Activated CD8-positive, alpha-beta memory T cell treated with anti-CD3 and anti-CD28 coated beads, Interleukin-2, amount 50 U/mL, for 24 hours (primary cell): ENCODE measurements around the gene DRD2.

Experiments
- DNase-seq: peaks from one replicate; pipeline ENCODE4 v3.0.0-alpha.2; 2020; ENCODE audit errors: extremely low read depth

Gene DRD2

DNA sequence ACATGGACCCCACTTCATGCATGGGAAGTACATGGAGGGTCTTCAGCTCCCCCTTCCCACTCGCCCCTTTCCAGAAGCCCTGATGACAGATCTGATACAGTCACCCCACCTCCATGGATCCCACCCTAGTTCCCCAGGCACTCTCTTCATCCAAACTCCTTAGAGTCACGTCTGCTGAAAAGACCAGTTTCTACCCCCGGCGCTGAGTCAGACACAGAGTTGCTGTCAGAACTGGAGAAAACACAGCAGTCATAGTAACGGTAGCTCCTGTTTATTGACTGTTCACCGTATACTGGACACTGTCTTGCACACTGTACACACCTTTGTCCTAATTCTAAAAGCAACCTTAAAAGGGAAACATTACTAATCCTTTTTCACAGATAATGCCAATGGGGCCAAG lies 29.1 kb downstream of the DRD2 start:
- no peak for DNase-seq

- no peak for DNase-seq
Observed at GRCh38 chr11:113444502-113445123, 30.6 kb downstream of the DRD2 start.

DNA sequence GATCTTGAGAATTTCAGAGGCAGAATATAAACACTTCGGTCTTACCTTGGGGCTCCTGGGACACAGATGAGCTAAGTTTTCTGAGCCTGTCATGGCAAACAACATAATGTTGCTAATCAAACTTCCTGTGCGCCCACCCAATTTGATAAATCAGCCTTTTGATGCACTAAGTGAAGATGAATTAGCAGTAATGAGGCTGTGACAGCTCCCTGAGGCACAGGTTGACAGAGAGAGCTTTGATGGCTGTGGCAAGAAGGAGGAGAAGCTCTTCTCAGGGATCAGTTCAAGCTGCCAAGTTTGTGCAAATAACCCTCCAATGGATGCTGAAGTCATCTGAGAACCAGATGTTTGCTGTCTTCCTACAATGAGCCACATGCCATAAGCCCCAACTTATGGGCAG lies 34.4 kb downstream of the DRD2 start:
- no peak for DNase-seq

DNA sequence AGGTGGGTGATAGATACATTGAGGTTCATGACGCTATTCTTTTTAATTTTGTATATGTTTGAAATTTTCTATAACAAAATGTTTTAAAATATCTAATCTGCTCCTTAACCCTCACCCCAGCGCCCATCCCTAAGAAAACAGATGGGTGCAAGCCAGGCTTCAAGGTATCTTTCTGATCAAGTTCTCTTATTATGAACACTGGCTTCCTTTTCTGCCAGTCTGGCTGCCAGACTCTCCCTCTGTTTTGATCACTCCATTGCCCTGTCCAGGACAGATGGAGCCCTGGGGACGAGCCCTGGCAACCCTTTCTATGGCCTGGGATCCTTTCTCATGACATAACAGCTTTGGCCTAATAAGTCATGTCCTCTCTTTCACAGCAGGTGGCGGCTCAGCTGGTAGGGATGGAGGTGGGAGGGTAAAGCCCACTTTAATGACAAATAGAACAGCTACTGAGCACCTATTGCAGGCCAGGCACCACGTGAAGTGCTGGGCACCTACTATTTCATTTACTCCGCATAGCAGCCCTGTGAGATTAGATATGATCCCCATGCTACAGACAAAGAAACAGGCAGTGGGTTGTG lies 38.4 kb downstream of the DRD2 start:
- no peak for DNase-seq

DNA sequence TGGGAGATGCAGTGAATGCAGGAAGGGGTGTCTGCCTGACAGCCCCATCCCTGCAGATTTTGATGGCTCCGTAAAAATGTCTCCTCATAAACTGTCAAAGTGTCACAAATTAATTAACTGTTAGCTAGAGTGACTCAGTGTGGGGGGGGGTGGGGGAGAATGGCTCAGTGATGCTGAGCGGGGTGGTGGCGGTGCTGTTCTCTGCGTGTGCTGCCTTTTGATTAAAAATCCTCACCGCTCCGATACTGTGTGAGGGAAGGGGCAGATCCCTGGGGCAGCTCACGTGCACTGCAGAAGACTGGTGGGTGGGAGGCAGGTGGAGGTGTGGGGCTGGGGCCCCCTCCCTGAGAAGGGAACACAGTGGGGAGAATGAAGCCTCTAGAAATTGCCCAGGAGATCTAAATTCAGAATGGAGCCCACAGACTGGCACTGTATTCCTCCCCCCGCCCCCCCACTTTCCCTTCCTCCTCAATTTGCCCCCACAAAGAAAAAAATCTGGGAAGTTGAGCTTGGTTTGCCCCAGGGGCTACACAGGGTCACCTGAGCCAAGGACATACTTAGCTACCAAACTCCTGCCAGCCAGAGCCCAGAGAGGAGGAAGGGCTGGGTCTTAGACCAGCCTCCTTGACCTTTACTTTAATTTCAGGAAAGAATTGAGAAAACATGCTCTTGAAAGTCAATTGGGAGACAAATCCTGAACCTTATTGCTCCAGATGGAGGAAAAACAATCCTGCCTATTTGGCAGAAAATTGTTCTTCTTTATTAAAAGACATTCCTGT lies 39.8 kb downstream of the DRD2 start:
- no peak for DNase-seq

- no peak for DNase-seq
Observed at GRCh38 chr11:113431746-113432145, 43.5 kb downstream of the DRD2 start.

- DNase-seq, result no peak
Observed at GRCh38 chr11:113426686-113427085, 48.5 kb downstream of the DRD2 start.

- DNase-seq, result no peak
Observed at GRCh38 chr11:113420808-113421207, 54.4 kb downstream of the DRD2 start.

GRCh38 chr11:113419454-113420003 lies 55.7 kb downstream of the DRD2 start:
- DNase-seq, result no peak

- DNase-seq, result no peak
Observed at GRCh38 chr11:113417428-113417827, 57.8 kb downstream of the DRD2 start.

DNA sequence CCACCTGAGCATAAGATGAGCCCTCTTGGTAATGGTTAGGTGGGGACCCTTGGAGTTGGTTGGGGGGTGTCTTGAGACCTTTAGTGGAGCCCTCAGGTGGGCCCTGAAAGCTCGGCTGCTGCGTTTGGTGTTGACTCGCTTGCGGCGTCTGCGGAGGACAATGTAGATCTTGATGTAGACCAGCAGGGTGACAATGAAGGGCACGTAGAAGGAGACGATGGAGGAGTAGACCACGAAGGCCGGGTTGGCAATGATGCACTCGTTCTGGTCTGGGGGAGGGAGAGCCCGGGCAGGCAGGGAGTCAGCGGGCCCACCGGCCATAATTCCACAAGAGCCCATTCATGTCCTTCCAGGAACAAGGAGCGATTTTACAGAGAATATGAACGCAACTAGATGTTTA lies 59.9 kb downstream of the DRD2 start:
- no peak for DNase-seq

GRCh38 chr11:113412675-113413074 lies 62.5 kb downstream of the DRD2 start:
- no peak for DNase-seq

GRCh38 chr11:113411536-113411935 lies 63.7 kb downstream of the DRD2 start:
- no peak for DNase-seq

DNA sequence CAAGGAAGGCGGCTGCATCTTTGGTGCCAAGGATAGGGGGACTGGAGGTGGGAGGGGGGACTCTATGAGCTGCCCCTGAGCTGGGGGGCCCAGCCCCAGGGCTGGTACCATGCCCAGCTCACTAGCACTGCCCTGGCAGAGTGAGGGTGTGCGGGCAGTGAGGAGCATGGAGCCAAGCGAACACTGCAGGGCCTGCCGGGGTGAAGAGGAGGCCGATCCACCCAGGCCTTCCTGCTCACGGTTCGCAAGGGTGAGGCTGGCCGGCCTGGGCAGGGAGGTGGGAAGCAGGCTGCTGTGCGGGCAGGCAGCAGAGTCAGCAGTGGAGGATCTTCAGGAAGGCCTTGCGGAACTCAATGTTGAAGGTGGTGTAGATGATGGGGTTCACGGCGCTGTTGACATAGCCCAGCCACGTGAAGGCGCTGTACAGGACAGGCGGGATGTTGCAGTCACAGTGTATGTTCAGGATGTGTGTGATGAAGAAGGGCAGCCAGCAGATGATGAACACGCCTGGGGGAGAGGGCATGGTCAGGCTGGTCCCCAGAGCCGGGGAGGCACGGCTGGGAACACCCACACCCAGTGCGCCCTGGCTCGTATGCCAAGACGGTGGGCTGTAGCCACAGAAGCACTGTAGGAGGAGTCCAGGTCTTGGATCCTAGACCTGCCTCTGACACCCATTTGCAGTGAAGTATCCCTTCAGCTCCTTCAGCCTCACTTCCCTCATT lies 64.6 kb downstream of the DRD2 start:
- DNase-seq, result no peak

DNA sequence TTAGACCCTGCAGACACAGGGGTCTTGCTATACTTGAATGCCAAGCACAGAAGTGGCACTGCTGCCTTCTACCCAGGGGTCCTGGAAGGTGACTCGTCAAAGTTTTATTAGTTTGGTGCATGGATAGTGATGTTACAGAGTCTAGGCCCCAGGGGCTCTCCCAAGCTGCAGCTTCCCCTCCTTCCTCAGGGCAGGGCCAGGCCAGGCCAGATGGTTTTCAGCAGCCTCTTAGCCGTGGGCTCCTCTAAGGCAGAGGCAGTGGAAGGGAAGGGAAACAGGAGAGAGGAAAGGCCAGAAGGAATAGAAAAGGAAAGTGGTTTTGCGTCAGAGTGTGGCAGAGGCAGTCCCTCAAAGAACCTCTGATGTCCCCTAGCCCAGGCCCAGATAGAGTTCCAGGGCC lies 65.7 kb downstream of the DRD2 start:
- no peak for DNase-seq

GRCh38 chr11:113408887-113409286 lies 66.3 kb downstream of the DRD2 start:
- DNase-seq, result no peak

- DNase-seq, result no peak
Observed at GRCh38 chr11:113408206-113408605, 67.0 kb downstream of the DRD2 start.

DNA sequence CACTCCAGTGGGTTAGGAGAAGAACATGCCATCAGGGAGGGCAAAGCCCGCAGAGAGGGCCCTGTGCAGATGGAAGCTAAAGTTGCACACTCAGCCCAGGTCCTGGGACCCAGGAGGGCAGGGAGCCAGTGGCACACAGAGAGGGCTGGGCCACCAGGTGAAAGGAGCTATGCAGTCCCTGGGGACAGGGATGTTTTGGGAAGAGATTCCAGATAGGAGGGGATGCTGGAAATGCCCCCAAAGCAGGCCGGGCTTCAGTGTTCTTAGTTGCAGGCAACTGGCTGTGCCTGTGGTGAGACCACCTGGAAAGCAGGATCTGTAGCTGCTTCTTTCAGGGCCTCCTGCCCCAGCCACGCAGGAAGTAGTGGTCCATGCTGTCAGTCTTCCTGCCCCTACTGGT lies 68.0 kb downstream of the DRD2 start:
- DNase-seq, result no peak

DNA sequence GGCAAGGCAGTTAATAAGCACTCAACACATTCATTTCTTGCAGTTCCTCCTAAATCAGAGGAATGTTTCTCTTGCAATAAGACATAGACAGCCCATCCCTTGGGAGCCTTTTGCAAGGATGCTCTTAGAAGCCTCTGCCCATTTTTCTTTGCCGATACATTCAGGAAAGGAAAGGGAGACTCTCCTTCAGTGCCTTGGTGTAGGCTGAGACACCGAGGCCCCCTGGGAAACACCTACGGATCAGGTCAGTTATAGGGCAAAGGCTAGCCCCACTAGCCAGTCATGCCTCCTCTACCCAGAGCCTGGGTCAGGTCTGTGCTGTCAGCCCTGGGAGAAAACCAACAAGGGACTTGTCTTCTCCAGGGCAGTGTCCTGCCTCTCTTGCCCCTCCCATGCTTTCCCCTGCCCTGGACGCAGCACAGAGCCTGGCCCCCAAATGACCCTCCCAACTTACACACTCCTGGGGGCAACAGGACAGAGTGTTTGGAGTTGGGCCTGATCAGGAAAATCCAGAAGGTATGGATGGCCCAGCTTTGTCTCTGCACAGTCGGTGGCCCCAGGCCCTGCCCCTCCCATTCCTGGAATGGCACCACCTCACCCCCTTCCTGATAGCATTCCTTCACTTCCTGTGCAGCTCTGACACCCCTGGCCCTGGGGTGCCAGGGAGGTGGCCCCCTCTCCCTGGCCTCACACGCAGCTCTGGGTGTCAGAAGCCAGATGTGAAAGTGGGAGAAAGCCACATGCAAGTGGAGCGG lies 69.3 kb downstream of the DRD2 start:
- no peak for DNase-seq

- DNase-seq, result no peak
Observed at GRCh38 chr11:113404859-113405430, 70.3 kb downstream of the DRD2 start.

DNA sequence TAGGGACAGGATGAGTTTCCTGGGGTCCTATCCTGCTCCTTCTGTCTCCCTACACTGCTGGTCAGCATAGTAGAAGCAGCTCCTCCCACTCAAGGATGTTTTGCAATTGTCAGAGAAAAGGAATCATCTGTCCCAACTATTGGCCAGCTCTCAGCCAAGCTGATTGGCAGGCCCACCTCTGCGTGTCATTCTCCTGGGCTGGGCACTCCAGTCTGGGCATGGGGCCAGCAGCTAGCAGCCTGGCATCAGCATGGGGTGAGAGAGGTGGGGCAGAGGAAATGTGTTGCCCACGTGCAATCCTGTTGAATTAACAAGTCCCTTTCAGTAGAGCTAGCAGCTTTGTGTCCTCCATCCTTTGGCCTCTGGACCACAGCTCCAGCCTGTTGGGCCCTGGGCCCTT lies 73.5 kb downstream of the DRD2 start:
- DNase-seq, result no peak
